Measurements from ENCODE around the gene SLAMF7.
A peak's percentile ranks its signal among the peaks of the same experiment; 100 is the strongest.

The SLAMF7 gene

GRCh38 chr1:160758521-160758920 lies 19.5 kb downstream of the SLAMF7 start:
- DNase-seq (ENCODE audit: low read depth), result no peak
- no peak overlapping the region for H3K4me3 ChIP-seq (ENCODE audit: low read depth, low read length)
- no peak for TF ChIP-seq CTCF (IDR thresholded peaks at IDR 0.05; ENCODE audit: control insufficient read depth, extremely low read depth, insufficient read depth)

DNA sequence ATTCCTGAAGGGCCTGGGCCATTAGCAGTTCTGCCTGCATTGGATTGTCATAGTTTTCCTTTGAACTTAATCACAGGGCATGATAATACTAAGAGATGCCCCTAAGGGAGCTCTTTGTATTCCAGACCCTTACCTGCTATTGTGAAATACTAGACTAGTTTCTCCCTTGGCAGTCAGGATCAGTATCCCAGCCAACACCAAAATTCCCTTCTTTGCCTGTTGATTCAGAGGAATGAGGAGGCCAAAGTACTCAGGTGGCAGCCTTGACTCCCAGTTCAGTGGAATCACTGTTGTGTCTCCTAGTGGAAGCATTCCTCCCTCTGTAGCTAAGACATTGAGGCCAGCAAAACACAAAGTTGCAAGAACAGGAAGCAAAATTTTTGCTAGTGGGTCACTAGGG lies 20.7 kb downstream of the SLAMF7 start:
- TF ChIP-seq CTCF (IDR thresholded peaks at IDR 0.05; ENCODE audit: control insufficient read depth, extremely low read depth, insufficient read depth), result no peak
- no peak for DNase-seq (ENCODE audit: low read depth)
- no peak overlapping the region for H3K4me3 ChIP-seq (ENCODE audit: low read depth, low read length)

GRCh38 chr1:160761046-160761445 lies 22.0 kb downstream of the SLAMF7 start:
- TF ChIP-seq CTCF (IDR thresholded peaks at IDR 0.05; ENCODE audit: control insufficient read depth, extremely low read depth, insufficient read depth), result no peak
- no peak for DNase-seq (ENCODE audit: low read depth)
- H3K4me3 ChIP-seq (ENCODE audit: low read depth, low read length), result no peak overlapping the region

- no peak overlapping the region for H3K4me3 ChIP-seq (ENCODE audit: low read depth, low read length)
- no peak for DNase-seq (ENCODE audit: low read depth)
- TF ChIP-seq CTCF (IDR thresholded peaks at IDR 0.05; ENCODE audit: control insufficient read depth, extremely low read depth, insufficient read depth), result no peak
Measured at GRCh38 chr1:160761886-160762285, 22.8 kb downstream of the SLAMF7 start.

- H3K4me3 ChIP-seq (ENCODE audit: low read depth, low read length), result no peak overlapping the region
- DNase-seq (ENCODE audit: low read depth), result no peak
- no peak for TF ChIP-seq CTCF (IDR thresholded peaks at IDR 0.05; ENCODE audit: control insufficient read depth, extremely low read depth, insufficient read depth)
Measured at GRCh38 chr1:160763993-160764392, 24.9 kb downstream of the SLAMF7 start.

DNA sequence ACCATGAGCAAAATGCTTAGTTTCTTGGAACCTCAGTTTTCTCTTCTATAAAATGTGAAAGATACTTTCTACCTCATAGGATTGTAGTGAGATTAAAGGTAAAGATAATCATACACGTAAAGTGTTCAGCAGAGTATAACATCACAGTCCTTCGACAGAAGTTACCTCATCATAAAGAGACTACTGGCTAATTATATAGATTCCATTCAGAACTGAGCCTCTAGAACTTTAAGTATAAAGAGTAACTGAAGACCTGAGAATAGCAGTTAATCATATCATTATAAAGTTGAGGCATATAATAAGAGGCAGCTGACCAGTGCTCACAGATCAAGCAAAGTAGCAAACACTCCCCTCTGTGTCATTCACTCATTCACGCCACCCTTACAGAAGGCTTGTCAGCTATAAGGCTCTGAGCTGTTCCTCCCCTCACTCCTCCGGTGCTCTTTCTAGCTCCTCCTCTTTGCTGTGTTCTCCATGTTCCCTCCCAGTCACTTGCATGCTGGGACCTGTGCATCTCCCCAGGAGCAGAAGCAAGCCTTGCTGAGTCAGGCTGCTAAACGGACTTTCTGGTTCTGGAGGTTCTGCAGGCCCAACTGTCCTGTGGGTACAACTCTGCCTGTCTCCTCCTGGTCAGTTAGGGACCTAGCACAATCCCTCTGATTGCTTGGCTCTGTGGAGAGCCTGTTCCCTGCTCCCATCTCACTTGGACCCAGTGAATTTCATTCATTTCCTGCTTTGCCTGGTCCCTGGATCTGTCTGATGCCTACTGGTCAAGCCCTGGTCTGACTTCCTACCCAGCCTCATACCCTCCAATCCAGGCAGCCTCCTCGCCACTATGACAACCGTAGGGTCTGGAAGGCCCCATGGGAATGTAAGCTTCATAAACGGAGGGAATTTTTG lies 28.6 kb downstream of the SLAMF7 start:
- no peak overlapping the region for H3K4me3 ChIP-seq (ENCODE audit: low read depth, low read length)
- no peak for TF ChIP-seq CTCF (IDR thresholded peaks at IDR 0.05; ENCODE audit: control insufficient read depth, extremely low read depth, insufficient read depth)
- no peak for DNase-seq (ENCODE audit: low read depth)

DNA sequence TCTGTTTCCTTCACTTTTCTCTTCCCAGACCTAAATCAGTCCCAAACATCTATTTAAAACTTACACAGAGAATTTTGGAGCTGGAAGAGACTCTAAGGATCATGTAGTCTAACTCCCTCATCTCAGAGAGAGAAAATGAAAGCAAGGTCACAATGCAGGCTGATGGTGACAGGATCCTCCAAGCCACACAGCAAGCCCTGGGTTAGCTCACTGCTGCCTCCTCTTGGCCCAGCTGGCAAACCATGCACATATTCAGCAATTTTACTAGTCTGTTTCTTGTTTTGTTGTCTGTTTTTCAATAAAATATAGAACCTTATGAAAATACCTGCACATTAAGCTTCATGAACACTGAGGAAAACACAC lies 29.2 kb downstream of the SLAMF7 start:
- no peak overlapping the region for H3K4me3 ChIP-seq (ENCODE audit: low read depth, low read length)
- TF ChIP-seq CTCF (IDR thresholded peaks at IDR 0.05; ENCODE audit: control insufficient read depth, extremely low read depth, insufficient read depth), result peak; percentile 41; the same call in 1 of the 2 replicates
- DNase-seq (ENCODE audit: low read depth), result no peak

All from LNCaP clone FGC (cell line).